D721Med (cell line): Measurements from ENCODE around the gene GLRA3.

Source experiments
- DNase-seq: peaks from one replicate; pipeline ENCODE4 v3.0.0; 2011; ENCODE audit warnings: low spot score; ENCODE audit not compliant: insufficient read length
- FAIRE-seq: peaks from 2 replicates; lab custom pipeline; 2011; peaks lifted over from hg19 to GRCh38; lab: Jason Lieb, UNC
- CTCF ChIP-seq: IDR thresholded peaks from 2 replicates; pipeline ENCODE4 v1.5.1; 2012; ENCODE audit warnings: mild to moderate bottlenecking, control low read depth; ENCODE audit not compliant: insufficient read depth; ENCODE audit errors: missing control alignments

GLRA3 gene

GRCh38 chr4:174592256-174592984 is 236.6 kb downstream of the GLRA3 start:
- FAIRE-seq, result no peak
- DNase-seq, result no peak
- no peak for TF ChIP-seq CTCF

- no peak for TF ChIP-seq CTCF
- DNase-seq, result no peak
- no peak for FAIRE-seq
Measured at GRCh38 chr4:174591243-174592021, 237.6 kb downstream of the GLRA3 start.

- DNase-seq (no peak), FAIRE-seq (no peak)
- no peak for TF ChIP-seq CTCF
Measured at GRCh38 chr4:174590336-174590735, 238.7 kb downstream of the GLRA3 start.
